ENCODE results near the gene TMEM266.
"Not testable (repeated sequence)": the region's sequence is repeated elsewhere in the genome, so short reads cannot be mapped to it uniquely, and the experiment has no call there.

The TMEM266 gene

GRCh38 chr15:76059320-76060117 is at the start of gene TMEM266:
TMEM266 (plus strand) TSS chr15:76059985; CDS start chr15:76134264, 74,279 bp downstream.
- DNase-seq (ENCODE audit: low spot score) = no peak

- no peak for DNase-seq (ENCODE audit: low spot score)
Observed at GRCh38 chr15:76010613-76011012, 49.2 kb upstream of the TMEM266 start.

GRCh38 chr15:76011627-76012551 is 47.9 kb upstream of the TMEM266 start, which contains the start of gene NRG4:
NRG4 (minus strand) TSS chr15:76012424; CDS start chr15:76011230, 1,194 bp downstream.
- no peak for DNase-seq (ENCODE audit: low spot score)

- DNase-seq (ENCODE audit: low spot score) = not testable (repeated sequence)
Observed at GRCh38 chr15:76013470-76013869, 46.3 kb upstream of the TMEM266 start.

- no peak for DNase-seq (ENCODE audit: low spot score)
Observed at GRCh38 chr15:76024021-76024768, 35.6 kb upstream of the TMEM266 start.

GRCh38 chr15:76032046-76032445 is 27.7 kb upstream of the TMEM266 start:
- DNase-seq (ENCODE audit: low spot score) = no peak

- DNase-seq (ENCODE audit: low spot score) = no peak
Observed at GRCh38 chr15:76033438-76033837, 26.3 kb upstream of the TMEM266 start.

- DNase-seq (ENCODE audit: low spot score) = no peak
Observed at GRCh38 chr15:76034111-76034510, 25.7 kb upstream of the TMEM266 start.

- DNase-seq (ENCODE audit: low spot score) = no peak
Observed at GRCh38 chr15:76035593-76035992, 24.2 kb upstream of the TMEM266 start.

- no peak for DNase-seq (ENCODE audit: low spot score)
Observed at GRCh38 chr15:76038512-76038911, 21.3 kb upstream of the TMEM266 start.

GRCh38 chr15:76054201-76054600 is 5.6 kb upstream of the TMEM266 start:
- DNase-seq (ENCODE audit: low spot score) = not testable (repeated sequence)

GRCh38 chr15:76056931-76057330 is 2.9 kb upstream of the TMEM266 start:
- no peak for DNase-seq (ENCODE audit: low spot score)

GRCh38 chr15:76057332-76058000 is 2.3 kb upstream of the TMEM266 start:
- peak; percentile 49 for DNase-seq (ENCODE audit: low spot score)

GRCh38 chr15:76058714-76059319 is 968 bp upstream of the TMEM266 start:
- DNase-seq (ENCODE audit: low spot score) = no peak

- no peak for DNase-seq (ENCODE audit: low spot score)
Observed at GRCh38 chr15:76060118-76060989, 569 bp downstream of the TMEM266 start.

GRCh38 chr15:76061700-76062099 is 1.9 kb downstream of the TMEM266 start:
- DNase-seq (ENCODE audit: low spot score) = no peak

GRCh38 chr15:76062286-76062685 is 2.5 kb downstream of the TMEM266 start:
- no peak for DNase-seq (ENCODE audit: low spot score)

- DNase-seq (ENCODE audit: low spot score) = no peak
Observed at GRCh38 chr15:76064375-76064774, 4.6 kb downstream of the TMEM266 start.

- DNase-seq (ENCODE audit: low spot score) = no peak
Observed at GRCh38 chr15:76065245-76065644, 5.5 kb downstream of the TMEM266 start.

- DNase-seq (ENCODE audit: low spot score) = no peak
Observed at GRCh38 chr15:76065793-76066192, 6.0 kb downstream of the TMEM266 start.

Data from RKO (cell line).